ENCODE data around the gene ODC1.

ODC1 gene

GRCh38 chr2:10399358-10399757, 48.8 kb downstream of the ODC1 start:
- DNase-seq (ENCODE audit: low read depth), result no peak
- no peak overlapping the region for H3K4me3 ChIP-seq (ENCODE audit: low read depth, low read length)
- in situ Hi-C loops (cut with HindIII; ENCODE audit: low sequenced_read_pairs), result no loop called here
- no peak for TF ChIP-seq CTCF (IDR thresholded peaks at IDR 0.05; ENCODE audit: low read depth, low read length, missing control alignments)

DNA sequence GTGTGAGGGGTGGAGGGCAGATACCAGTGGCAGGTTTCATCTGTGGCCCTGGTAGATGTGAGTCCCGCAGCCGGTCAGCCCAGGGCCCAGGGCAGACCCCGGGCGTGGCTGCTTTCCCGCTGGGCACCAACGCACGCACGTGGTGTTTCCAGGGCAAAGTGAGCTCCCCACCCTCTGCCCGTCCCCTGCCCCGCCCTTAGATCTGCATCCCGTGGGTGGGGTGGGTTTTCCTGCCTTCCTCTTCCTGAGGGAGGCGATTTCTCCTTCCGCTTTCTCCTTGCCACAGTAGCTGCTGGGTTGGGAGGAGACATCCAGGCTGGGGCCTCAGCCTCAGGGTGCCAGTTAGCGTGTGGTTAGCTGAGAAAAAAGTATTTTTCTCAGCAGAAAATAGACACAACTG, 49.6 kb downstream of the ODC1 start:
- H3K4me3 ChIP-seq (ENCODE audit: low read depth, low read length), result no peak overlapping the region
- TF ChIP-seq CTCF (IDR thresholded peaks at IDR 0.05; ENCODE audit: low read depth, low read length, missing control alignments), result no peak
- in situ Hi-C loops (cut with HindIII; ENCODE audit: low sequenced_read_pairs), result no loop called here
- DNase-seq (ENCODE audit: low read depth), result no peak

DNA sequence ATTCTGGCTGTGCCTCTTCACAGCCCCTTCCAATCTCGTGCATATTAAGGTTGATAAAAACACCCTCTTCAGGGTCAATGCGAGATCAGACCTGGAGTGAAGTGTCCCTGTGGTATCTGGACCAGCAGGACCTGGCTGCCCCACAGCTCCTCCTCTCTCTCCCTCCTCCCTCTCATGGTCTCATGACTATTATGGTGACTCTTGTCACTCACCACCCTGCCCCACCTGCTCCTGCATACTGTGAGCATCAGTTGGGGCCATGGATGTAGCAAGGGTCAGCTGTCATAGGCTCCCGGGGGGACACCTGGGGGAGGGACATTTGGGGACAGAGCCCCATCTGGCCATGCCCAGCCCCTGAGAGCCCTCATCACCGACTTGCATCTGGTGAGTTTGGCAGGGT, 50.2 kb downstream of the ODC1 start:
- DNase-seq (ENCODE audit: low read depth), result no peak
- no peak overlapping the region for H3K4me3 ChIP-seq (ENCODE audit: low read depth, low read length)
- in situ Hi-C loops (cut with HindIII; ENCODE audit: low sequenced_read_pairs), result no loop called here
- no peak for TF ChIP-seq CTCF (IDR thresholded peaks at IDR 0.05; ENCODE audit: low read depth, low read length, missing control alignments)

- no peak for DNase-seq (ENCODE audit: low read depth)
- no peak overlapping the region for H3K4me3 ChIP-seq (ENCODE audit: low read depth, low read length)
- in situ Hi-C loops (cut with HindIII; ENCODE audit: low sequenced_read_pairs), result no loop called here
- no peak for TF ChIP-seq CTCF (IDR thresholded peaks at IDR 0.05; ENCODE audit: low read depth, low read length, missing control alignments)
These were observed 50.7 kb downstream of the ODC1 start for GRCh38 chr2:10397297-10397875.

DNA sequence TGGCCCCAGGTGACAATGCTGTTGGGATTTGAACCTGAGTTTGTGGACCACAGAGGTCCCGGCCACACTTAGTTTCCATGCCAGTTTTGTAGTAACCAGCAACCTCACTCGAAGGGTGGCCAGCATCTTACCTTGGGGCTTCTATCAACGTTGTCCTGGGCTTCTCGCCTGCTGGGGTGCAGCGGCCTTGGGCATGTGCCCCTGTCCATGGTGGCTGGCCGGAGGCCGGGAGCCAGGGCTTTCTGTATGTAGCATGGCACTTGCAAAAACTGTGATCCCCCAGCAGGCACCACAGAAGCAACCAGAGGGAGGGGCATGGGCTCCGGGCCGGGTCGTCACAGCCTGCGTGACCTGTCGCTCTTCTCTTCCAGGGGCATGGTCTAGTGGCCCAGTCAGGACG, 51.7 kb downstream of the ODC1 start:
- H3K4me3 ChIP-seq (ENCODE audit: low read depth, low read length), result no peak overlapping the region
- no peak for TF ChIP-seq CTCF (IDR thresholded peaks at IDR 0.05; ENCODE audit: low read depth, low read length, missing control alignments)

GRCh38 chr2:10395893-10396292, 52.2 kb downstream of the ODC1 start:
- in situ Hi-C loops (cut with HindIII; ENCODE audit: low sequenced_read_pairs), result no loop called here
- no peak for TF ChIP-seq CTCF (IDR thresholded peaks at IDR 0.05; ENCODE audit: low read depth, low read length, missing control alignments)
- DNase-seq (ENCODE audit: low read depth), result no peak
- no peak overlapping the region for H3K4me3 ChIP-seq (ENCODE audit: low read depth, low read length)

More for the DNA sequence above, 51.7 kb downstream of the ODC1 start:
- DNase-seq (ENCODE audit: low read depth), result no peak
- in situ Hi-C loops (cut with HindIII; ENCODE audit: low sequenced_read_pairs), result no loop called here

GRCh38 chr2:10393640-10393982, 54.5 kb downstream of the ODC1 start:
- no peak for DNase-seq (ENCODE audit: low read depth)
- in situ Hi-C loops (cut with HindIII; ENCODE audit: low sequenced_read_pairs), result no loop called here
- no peak for TF ChIP-seq CTCF (IDR thresholded peaks at IDR 0.05; ENCODE audit: low read depth, low read length, missing control alignments)
- no peak overlapping the region for H3K4me3 ChIP-seq (ENCODE audit: low read depth, low read length)
